Stimulated activated CD4-positive, alpha-beta T cell treated with anti-CD3 and anti-CD28 coated beads, TNF-alpha, amount 100 ng/mL, for 24 hours (primary cell): Measurements from ENCODE around the gene IRF4.
A peak's percentile ranks its signal among the peaks of the same experiment; 100 is the strongest.
"Not testable (repeated sequence)": the region's sequence is repeated elsewhere in the genome, so short reads cannot be mapped to it uniquely, and the experiment has no call there.

Experiments used
- DNase-seq, 3 experiments: peaks; one replicate each; pipeline ENCODE4 v3.0.0-alpha.2; 2020; ENCODE audit warnings: low read depth in 3 of 3

The IRF4 gene

GRCh38 chr6:421211-421610 is 29.7 kb downstream of the IRF4 start:
- DNase-seq: no peak

GRCh38 chr6:422433-423054 is 31.0 kb downstream of the IRF4 start:
- DNase-seq: peak in 1 of 3 experiments; percentile 66

GRCh38 chr6:423055-423798 is 31.7 kb downstream of the IRF4 start:
- no peak for DNase-seq

- DNase-seq: no peak
Measured at GRCh38 chr6:423799-424345, 32.3 kb downstream of the IRF4 start.

- no peak for DNase-seq
Measured at GRCh38 chr6:424741-425417, 33.3 kb downstream of the IRF4 start.

- not testable (repeated sequence) for DNase-seq
Measured at GRCh38 chr6:425418-425788, 33.9 kb downstream of the IRF4 start.

GRCh38 chr6:426198-426738 is 34.7 kb downstream of the IRF4 start:
- not testable (repeated sequence) for DNase-seq

- no peak for DNase-seq
Measured at GRCh38 chr6:428047-428603, 36.6 kb downstream of the IRF4 start.

- no peak for DNase-seq
Measured at GRCh38 chr6:429515-430121, 38.1 kb downstream of the IRF4 start.

GRCh38 chr6:431504-431903 is 40.0 kb downstream of the IRF4 start:
- no peak for DNase-seq

- DNase-seq: peak in 1 of 3 experiments; percentile 64
Measured at GRCh38 chr6:431986-432385, 40.4 kb downstream of the IRF4 start.

- no peak for DNase-seq
Measured at GRCh38 chr6:434051-434705, 42.6 kb downstream of the IRF4 start.

GRCh38 chr6:435441-436307 is 44.1 kb downstream of the IRF4 start:
- DNase-seq: no peak

- no peak for DNase-seq
Measured at GRCh38 chr6:436308-437036, 44.9 kb downstream of the IRF4 start.

- DNase-seq: no peak
Measured at GRCh38 chr6:437037-437392, 45.5 kb downstream of the IRF4 start.

GRCh38 chr6:438634-439170 is 47.1 kb downstream of the IRF4 start:
- no peak for DNase-seq

- DNase-seq: no peak
Measured at GRCh38 chr6:439641-440167, 48.2 kb downstream of the IRF4 start.

- DNase-seq: no peak
Measured at GRCh38 chr6:441126-441920, 49.8 kb downstream of the IRF4 start.
